ENCODE results near the gene BARX2.

GRCh38 chr11:129354691-129355090, 21.0 kb upstream of the BARX2 start:
- no peak for TF ChIP-seq EZH2 (IDR thresholded peaks at IDR 0.05; ENCODE audit: borderline replicate concordance, low read depth, low read length, severe bottlenecking)
- no peak for TF ChIP-seq CTCF (IDR thresholded peaks at IDR 0.05; ENCODE audit: borderline replicate concordance, extremely low read depth, low read length, poor library complexity, severe bottlenecking)
